Muscle layer of colon (tissue), 2 donors: ENCODE data around the gene CNTNAP5.

Experiments used
- H3K27ac ChIP-seq: one replicate; pipeline ENCODE4 v1.7.0; 2013; ENCODE audit warnings: low read depth, mild to moderate bottlenecking, low read length, moderate library complexity
- H3K27me3 ChIP-seq, 2 donors: one replicate each; pipeline ENCODE4 v1.7.0; 2013; ENCODE audit warnings: low read length in 2 of 2, mild to moderate bottlenecking in 2 of 2; ENCODE audit not compliant: insufficient read depth in 2 of 2, control insufficient read depth in 1 of 2
- H3K36me3 ChIP-seq: one replicate; pipeline ENCODE4 v1.7.0; 2013; ENCODE audit warnings: mild to moderate bottlenecking, low read length; ENCODE audit not compliant: insufficient read depth
- H3K4me1 ChIP-seq: one replicate; pipeline ENCODE4 v1.7.0; 2013; ENCODE audit warnings: mild to moderate bottlenecking, low read length; ENCODE audit not compliant: insufficient read depth
- H3K4me3 ChIP-seq, 2 donors: one replicate each; pipeline ENCODE4 v1.7.0; 2013; ENCODE audit warnings: low read length in 2 of 2, low read depth in 1 of 2, mild to moderate bottlenecking in 1 of 2, moderate library complexity in 1 of 2
- H3K9ac ChIP-seq: one replicate; pipeline ENCODE4 v1.7.0; 2013; ENCODE audit warnings: low read length
- H3K9me3 ChIP-seq: one replicate; pipeline ENCODE4 v1.7.0; 2013; ENCODE audit warnings: mild to moderate bottlenecking, low read length
- donor health status: abdominal sarcoma.
- donor health status: Adenocarcinoma of cecum.

CNTNAP5 gene

GRCh38 chr2:124915567-124915966 lies 890.5 kb downstream of the CNTNAP5 start:
- no peaks in the 10 kb centered on the region for H3K9me3 ChIP-seq
- H3K9ac ChIP-seq, result no peak overlapping the region
- H3K4me3 ChIP-seq, result no peak overlapping the region
- H3K4me1 ChIP-seq, result no peaks in the 10 kb centered on the region
- H3K27me3 ChIP-seq, result no peaks in the 10 kb centered on the region
- no peak overlapping the region for H3K27ac ChIP-seq
- no peaks in the 10 kb centered on the region for H3K36me3 ChIP-seq

GRCh38 chr2:124919296-124919695 lies 894.2 kb downstream of the CNTNAP5 start:
- no peaks in the 10 kb centered on the region for H3K9me3 ChIP-seq

GRCh38 chr2:124920448-124920847 lies 895.4 kb downstream of the CNTNAP5 start:
- Histone ChIP-seq H3K9me3 (no peaks in the 10 kb centered on the region), H3K27me3 (no peaks in the 10 kb centered on the region), H3K9ac (no peak overlapping the region), H3K4me3 (no peak overlapping the region), H3K4me1 (no peaks in the 10 kb centered on the region), H3K27ac (no peak overlapping the region), H3K36me3 (no peaks in the 10 kb centered on the region)

More at GRCh38 chr2:124919296-124919695, 894.2 kb downstream of the CNTNAP5 start:
- Histone ChIP-seq H3K27me3 (no peaks in the 10 kb centered on the region), H3K4me1 (no peaks in the 10 kb centered on the region), H3K27ac (no peak overlapping the region), H3K4me3 (no peak overlapping the region), H3K9ac (no peak overlapping the region), H3K36me3 (no peaks in the 10 kb centered on the region)

- Histone ChIP-seq H3K9me3 (no peaks in the 10 kb centered on the region), H3K4me1 (no peaks in the 10 kb centered on the region), H3K4me3 (no peak overlapping the region), H3K9ac (no peak overlapping the region), H3K27ac (no peak overlapping the region), H3K27me3 (no peaks in the 10 kb centered on the region), H3K36me3 (no peaks in the 10 kb centered on the region)
These were observed 896.1 kb downstream of the CNTNAP5 start for GRCh38 chr2:124921191-124921590.

GRCh38 chr2:124923097-124923496 lies 898.0 kb downstream of the CNTNAP5 start:
- H3K9me3 ChIP-seq, result no peaks in the 10 kb centered on the region
- H3K36me3 ChIP-seq, result no peaks in the 10 kb centered on the region
- H3K27ac ChIP-seq, result no peak overlapping the region
- no peak overlapping the region for H3K4me3 ChIP-seq
- H3K9ac ChIP-seq, result no peak overlapping the region
- H3K27me3 ChIP-seq, result no peaks in the 10 kb centered on the region
- no peaks in the 10 kb centered on the region for H3K4me1 ChIP-seq

- Histone ChIP-seq H3K9ac (no peak overlapping the region), H3K27ac (no peak overlapping the region), H3K9me3 (no peaks in the 10 kb centered on the region), H3K27me3 (no peaks in the 10 kb centered on the region), H3K36me3 (no peaks in the 10 kb centered on the region), H3K4me3 (no peak overlapping the region), H3K4me1 (no peaks in the 10 kb centered on the region)
These were observed 908.8 kb downstream of the CNTNAP5 start for GRCh38 chr2:124933883-124934282.

- Histone ChIP-seq H3K9me3 (no peaks in the 10 kb centered on the region), H3K9ac (no peak overlapping the region), H3K4me3 (no peak overlapping the region), H3K4me1 (no peaks in the 10 kb centered on the region), H3K36me3 (no peaks in the 10 kb centered on the region), H3K27ac (no peak overlapping the region), H3K27me3 (no peaks in the 10 kb centered on the region)
These were observed 928.8 kb downstream of the CNTNAP5 start for GRCh38 chr2:124953921-124954320.

GRCh38 chr2:124959581-124959980 lies 934.5 kb downstream of the CNTNAP5 start:
- Histone ChIP-seq H3K4me1 (no peaks in the 10 kb centered on the region), H3K27ac (no peak overlapping the region), H3K9ac (no peak overlapping the region), H3K9me3 (no peaks in the 10 kb centered on the region), H3K36me3 (no peaks in the 10 kb centered on the region), H3K27me3 (no peaks in the 10 kb centered on the region), H3K4me3 (no peak overlapping the region)

- Histone ChIP-seq H3K4me3 (no peak overlapping the region), H3K4me1 (no peaks in the 10 kb centered on the region), H3K36me3 (no peaks in the 10 kb centered on the region), H3K9ac (no peak overlapping the region), H3K27ac (no peak overlapping the region), H3K9me3 (no peaks in the 10 kb centered on the region), H3K27me3 (no peaks in the 10 kb centered on the region)
These were observed 936.0 kb downstream of the CNTNAP5 start for GRCh38 chr2:124961132-124961531.
